Activated naive CD4-positive, alpha-beta T cell treated with anti-CD3 and anti-CD28 coated beads, Interleukin-2, amount 50 U/mL, for 72 hours (primary cell): Measurements from ENCODE around the gene APBA1. TPM values are rescaled to one million over a fixed set of nuclear protein-coding genes. Genes with fewer than 3 reads are reported as not detected.
A peak's percentile ranks its signal among the peaks of the same experiment; 100 is the strongest.
"Not testable (repeated sequence)": the region's sequence is repeated elsewhere in the genome, so short reads cannot be mapped to it uniquely, and the experiment has no call there.

ENCODE experiments used
- ATAC-seq, 2 donors: fragments of 150-1000 bp; cut with Tn5 transposase; 2 replicates each; pipeline ENCODE4 v1.10.0; 2021; ENCODE audit warnings: mild to moderate bottlenecking in 2 of 2, moderate library complexity in 2 of 2
- DNase-seq, 2 donors: peaks; one replicate each; pipeline ENCODE4 v3.0.0; 2021 to 2022; ENCODE audit warnings: low spot score in 2 of 2
- H3K27ac Mint-ChIP-seq, 2 donors: one replicate each; pipeline ENCODE4 v1.8.0; 2022; ENCODE audit warnings: mild to moderate bottlenecking in 2 of 2, mixed read lengths in 2 of 2
- H3K36me3 Mint-ChIP-seq, 2 donors: one replicate each; pipeline ENCODE4 v1.8.0; 2022; ENCODE audit warnings: mixed read lengths in 2 of 2
- H3K9me3 Mint-ChIP-seq, 2 donors: one replicate each; pipeline ENCODE4 v1.8.0; 2022; ENCODE audit warnings: mixed read lengths in 2 of 2
- total RNA-seq, 2 donors: library from RNA; stranded (reverse); gene quantifications; one replicate each; pipeline ENCODE4 v1.2.3, GENCODE V29; 2022

APBA1 gene
- total RNA-seq, 2 donors from 2014 or later: 4.2 TPM; not detected in 1

GRCh38 chr9:69463497-69464068 is 208.6 kb downstream of the APBA1 start:
- no peak for ATAC-seq

GRCh38 chr9:69462394-69462793 is 209.8 kb downstream of the APBA1 start:
- no peak for ATAC-seq
- no peak for DNase-seq
- Mint-ChIP-seq H3K36me3 (no peaks in the 10 kb centered on the region), H3K27ac (no peak overlapping the region), H3K9me3 (no peaks in the 10 kb centered on the region)

More at GRCh38 chr9:69463497-69464068, 208.6 kb downstream of the APBA1 start:
- Mint-ChIP-seq H3K36me3 (no peaks in the 10 kb centered on the region), H3K9me3 (no peaks in the 10 kb centered on the region), H3K27ac (no peak overlapping the region)
- DNase-seq: no peak

GRCh38 chr9:69461103-69461887 is 210.9 kb downstream of the APBA1 start:
- Mint-ChIP-seq H3K36me3 (no peaks in the 10 kb centered on the region), H3K27ac (no peak overlapping the region), H3K9me3 (no peaks in the 10 kb centered on the region)
- DNase-seq (no peak), ATAC-seq (no peak)

GRCh38 chr9:69460012-69460411 is 212.2 kb downstream of the APBA1 start:
- ATAC-seq (no peak), DNase-seq (no peak)
- Mint-ChIP-seq H3K36me3 (no peaks in the 10 kb centered on the region), H3K9me3 (no peaks in the 10 kb centered on the region), H3K27ac (no peak overlapping the region)

GRCh38 chr9:69458176-69458575 is 214.0 kb downstream of the APBA1 start:
- no peaks in the 10 kb centered on the region for H3K36me3 Mint-ChIP-seq
- DNase-seq: no peak
- peak overlapping the region in 1 of 2 donors; percentile 44 for H3K27ac Mint-ChIP-seq
- no peak for ATAC-seq
- H3K9me3 Mint-ChIP-seq: no peaks in the 10 kb centered on the region

- DNase-seq: no peak
- no peaks in the 10 kb centered on the region for H3K9me3 Mint-ChIP-seq
- no peak for ATAC-seq
- H3K36me3 Mint-ChIP-seq: no peaks in the 10 kb centered on the region
- no peak overlapping the region for H3K27ac Mint-ChIP-seq
Measured at GRCh38 chr9:69456201-69456600, 216.0 kb downstream of the APBA1 start.

GRCh38 chr9:69455311-69455710 is 216.9 kb downstream of the APBA1 start:
- ATAC-seq (no peak), DNase-seq (no peak)
- Mint-ChIP-seq H3K9me3 (no peaks in the 10 kb centered on the region), H3K36me3 (no peaks in the 10 kb centered on the region), H3K27ac (no peak overlapping the region)

GRCh38 chr9:69454321-69454720 is 217.8 kb downstream of the APBA1 start:
- DNase-seq (no peak), ATAC-seq (no peak)
- H3K9me3 Mint-ChIP-seq: no peaks in the 10 kb centered on the region
- no peak overlapping the region for H3K27ac Mint-ChIP-seq
- no peaks in the 10 kb centered on the region for H3K36me3 Mint-ChIP-seq

GRCh38 chr9:69453746-69454145 is 218.4 kb downstream of the APBA1 start:
- ATAC-seq (no peak), DNase-seq (no peak)
- Mint-ChIP-seq H3K9me3 (no peaks in the 10 kb centered on the region), H3K27ac (no peak overlapping the region), H3K36me3 (no peaks in the 10 kb centered on the region)

- Mint-ChIP-seq H3K9me3 (no peaks in the 10 kb centered on the region), H3K27ac (no peak overlapping the region), H3K36me3 (no peaks in the 10 kb centered on the region)
- DNase-seq (no peak), ATAC-seq (no peak)
Measured at GRCh38 chr9:69452110-69452782, 219.9 kb downstream of the APBA1 start.

- Mint-ChIP-seq H3K9me3 (no peaks in the 10 kb centered on the region), H3K27ac (no peak overlapping the region), H3K36me3 (no peaks in the 10 kb centered on the region)
- no peak for DNase-seq
- no peak for ATAC-seq
Measured at GRCh38 chr9:69446496-69446895, 225.7 kb downstream of the APBA1 start.

GRCh38 chr9:69445251-69445650 is 226.9 kb downstream of the APBA1 start:
- no peaks in the 10 kb centered on the region for H3K36me3 Mint-ChIP-seq
- ATAC-seq: no peak
- no peak for DNase-seq
- no peak overlapping the region for H3K27ac Mint-ChIP-seq
- no peaks in the 10 kb centered on the region for H3K9me3 Mint-ChIP-seq

- Mint-ChIP-seq H3K27ac (no peak overlapping the region), H3K9me3 (no peaks in the 10 kb centered on the region), H3K36me3 (no peaks in the 10 kb centered on the region)
- DNase-seq (no peak), ATAC-seq (no peak)
Measured at GRCh38 chr9:69444791-69445190, 227.4 kb downstream of the APBA1 start.

GRCh38 chr9:69444021-69444420 is 228.2 kb downstream of the APBA1 start:
- DNase-seq (no peak), ATAC-seq (no peak)
- Mint-ChIP-seq H3K36me3 (no peaks in the 10 kb centered on the region), H3K27ac (no peak overlapping the region), H3K9me3 (peaks cover 0 to 4% of the 10 kb centered on the region in 2 donors)

GRCh38 chr9:69443178-69443577 is 229.0 kb downstream of the APBA1 start:
- DNase-seq (no peak), ATAC-seq (no peak)
- Mint-ChIP-seq H3K9me3 (peaks cover 0 to 4% of the 10 kb centered on the region in 2 donors), H3K27ac (no peak overlapping the region), H3K36me3 (no peaks in the 10 kb centered on the region)

GRCh38 chr9:69442486-69442885 is 229.7 kb downstream of the APBA1 start:
- Mint-ChIP-seq H3K36me3 (no peaks in the 10 kb centered on the region), H3K27ac (no peak overlapping the region), H3K9me3 (peaks cover 0 to 4% of the 10 kb centered on the region in 2 donors)
- DNase-seq (no peak), ATAC-seq (no peak)

GRCh38 chr9:69440254-69440955 is 231.8 kb downstream of the APBA1 start:
- H3K9me3 Mint-ChIP-seq, H3K27ac Mint-ChIP-seq, ATAC-seq, H3K36me3 Mint-ChIP-seq, DNase-seq: not testable (repeated sequence)
